ENCODE results near the gene TUT4. TPM values are rescaled to one million over a fixed set of nuclear protein-coding genes. Genes with fewer than 3 reads are reported as not detected.

Gene TUT4
- total RNA-seq, 1 donor from 2014 or later = 52.1 TPM

GRCh38 chr1:52424813-52425212, 128.1 kb downstream of the TUT4 start:
- no peaks in the 10 kb centered on the region for H3K27me3 ChIP-seq (ENCODE audit: low read depth)
- no peaks in the 10 kb centered on the region for H3K4me1 ChIP-seq
- no peak for TF ChIP-seq CTCF (IDR thresholded peaks at IDR 0.05)
- intact Hi-C loops (cut with DNase I) = no loop called here
- DNase-seq (no peak), ATAC-seq (no peak)
- no peak overlapping the region for H3K27ac ChIP-seq
- no peak overlapping the region for H3K4me3 ChIP-seq
- H3K36me3 ChIP-seq = peaks cover 77% of the 10 kb centered on the region
- H3K9me3 ChIP-seq = no peaks in the 10 kb centered on the region

- intact Hi-C loops (cut with DNase I) = no loop called here
- TF ChIP-seq CTCF (IDR thresholded peaks at IDR 0.05) = no peak
- DNase-seq (no peak), ATAC-seq (peak in 1 of 2 donors; percentile 32)
- no peaks in the 10 kb centered on the region for H3K27me3 ChIP-seq (ENCODE audit: low read depth)
- no peak overlapping the region for H3K4me3 ChIP-seq
- H3K9me3 ChIP-seq = no peaks in the 10 kb centered on the region
- peaks cover 77% of the 10 kb centered on the region for H3K36me3 ChIP-seq
- H3K4me1 ChIP-seq = no peaks in the 10 kb centered on the region
- no peak overlapping the region for H3K27ac ChIP-seq
Observed at GRCh38 chr1:52424231-52424636, 128.7 kb downstream of the TUT4 start.

GRCh38 chr1:52423771-52424170, 129.1 kb downstream of the TUT4 start:
- H3K27me3 ChIP-seq (ENCODE audit: low read depth) = no peaks in the 10 kb centered on the region
- no peak for TF ChIP-seq CTCF (IDR thresholded peaks at IDR 0.05)
- H3K9me3 ChIP-seq = no peaks in the 10 kb centered on the region
- no peaks in the 10 kb centered on the region for H3K4me1 ChIP-seq
- DNase-seq = no peak
- peak in 1 of 2 donors; percentile 43 for ATAC-seq
- no peak overlapping the region for H3K4me3 ChIP-seq
- intact Hi-C loops (cut with DNase I) = no loop called here
- no peak overlapping the region for H3K27ac ChIP-seq
- peaks cover 79% of the 10 kb centered on the region for H3K36me3 ChIP-seq

- Histone ChIP-seq H3K27me3 (ENCODE audit: low read depth) (no peaks in the 10 kb centered on the region), H3K4me3 (no peak overlapping the region), H3K36me3 (peaks cover 86% of the 10 kb centered on the region), H3K4me1 (no peaks in the 10 kb centered on the region), H3K27ac (no peak overlapping the region), H3K9me3 (no peaks in the 10 kb centered on the region)
- TF ChIP-seq CTCF (IDR thresholded peaks at IDR 0.05) = no peak
- DNase-seq (no peak), ATAC-seq (no peak)
- intact Hi-C loops (cut with DNase I) = no loop called here
Observed at GRCh38 chr1:52423055-52423454, 129.8 kb downstream of the TUT4 start.

- ATAC-seq (no peak), DNase-seq (no peak)
- Histone ChIP-seq H3K4me1 (no peaks in the 10 kb centered on the region), H3K36me3 (peaks cover 93% of the 10 kb centered on the region), H3K9me3 (no peaks in the 10 kb centered on the region), H3K27ac (no peak overlapping the region), H3K4me3 (no peak overlapping the region), H3K27me3 (ENCODE audit: low read depth) (no peaks in the 10 kb centered on the region)
- intact Hi-C loops (cut with DNase I) = no loop called here
- no peak for TF ChIP-seq CTCF (IDR thresholded peaks at IDR 0.05)
Observed at GRCh38 chr1:52420713-52421112, 132.2 kb downstream of the TUT4 start.

GRCh38 chr1:52416811-52417210, 136.1 kb downstream of the TUT4 start:
- Histone ChIP-seq H3K4me1 (no peaks in the 10 kb centered on the region), H3K27me3 (ENCODE audit: low read depth) (no peaks in the 10 kb centered on the region), H3K4me3 (no peak overlapping the region), H3K36me3 (peaks cover 99% of the 10 kb centered on the region), H3K9me3 (no peaks in the 10 kb centered on the region), H3K27ac (no peak overlapping the region)
- DNase-seq (no peak), ATAC-seq (no peak)
- TF ChIP-seq CTCF (IDR thresholded peaks at IDR 0.05) = no peak
- intact Hi-C loops (cut with DNase I) = no loop called here

All from lower lobe of right lung (tissue), 2 donors.